ACC112 (cell line): ENCODE measurements around the gene AUP1.

ENCODE experiments used
- H2AFZ ChIP-seq: fragments of 200-600 bp; sonication (generic); one replicate; pipeline ENCODE4 v1.6.0; 2017; ENCODE audit warnings: antibody characterized with exemption, low read length; ENCODE audit not compliant: unreplicated experiment
- H3K27ac ChIP-seq: fragments of 200-600 bp; sonication (generic); 2 replicates; pipeline ENCODE4 v1.5.1; 2014; ENCODE audit warnings: low read depth, mild to moderate bottlenecking, antibody characterized with exemption, low read length, moderate library complexity
- H3K27me3 ChIP-seq: fragments of 200-600 bp; sonication (generic); 2 replicates; pipeline ENCODE4 v1.6.1; 2014; ENCODE audit warnings: mild to moderate bottlenecking, antibody characterized with exemption, low read length, moderate library complexity, mixed read lengths; ENCODE audit not compliant: insufficient read depth
- H3K36me3 ChIP-seq: fragments of 200-600 bp; sonication (generic); 2 replicates; pipeline ENCODE4 v1.6.1; 2016; ENCODE audit warnings: mild to moderate bottlenecking, antibody characterized with exemption, low read length, moderate library complexity, mixed read lengths; ENCODE audit not compliant: insufficient read depth
- H3K4me1 ChIP-seq: fragments of 200-600 bp; sonication (generic); one replicate; pipeline ENCODE4 v1.6.1; 2016; ENCODE audit warnings: low read length, mixed read lengths; ENCODE audit not compliant: insufficient read depth, unreplicated experiment, control insufficient read depth
- H3K4me3 ChIP-seq: fragments of 200-600 bp; sonication (generic); 2 replicates; pipeline ENCODE4 v1.5.1; 2014; ENCODE audit warnings: mild to moderate bottlenecking, low read depth, low read length
- H3K79me2 ChIP-seq: fragments of 200-600 bp; sonication (generic); one replicate; pipeline ENCODE4 v1.6.0; 2016; ENCODE audit warnings: low read length; ENCODE audit not compliant: control insufficient read depth, unreplicated experiment, insufficient read depth

The AUP1 gene

GRCh38 chr2:74502147-74502719 is 27.3 kb downstream of the AUP1 start:
- Histone ChIP-seq H3K36me3 (no peaks in the 10 kb centered on the region), H3K27me3 (no peaks in the 10 kb centered on the region), H3K4me1 (peaks cover 41% of the 10 kb centered on the region), H3K79me2 (peaks cover 32% of the 10 kb centered on the region), H2AFZ (peak overlapping the region; percentile 57), H3K27ac (no peak overlapping the region), H3K4me3 (peak overlapping the region; percentile 76)

GRCh38 chr2:74501335-74502071 is 28.0 kb downstream of the AUP1 start:
- H3K27me3 ChIP-seq = no peaks in the 10 kb centered on the region
- peak overlapping the region; percentile 76 for H3K4me3 ChIP-seq
- H3K79me2 ChIP-seq = peaks cover 32% of the 10 kb centered on the region
- no peaks in the 10 kb centered on the region for H3K36me3 ChIP-seq
- H3K4me1 ChIP-seq = peaks cover 36% of the 10 kb centered on the region
- H3K27ac ChIP-seq = no peak overlapping the region
- H2AFZ ChIP-seq = no peak overlapping the region

GRCh38 chr2:74500578-74500946 is 28.9 kb downstream of the AUP1 start:
- Histone ChIP-seq H3K27ac (no peak overlapping the region), H3K27me3 (no peaks in the 10 kb centered on the region), H3K79me2 (peaks cover 26% of the 10 kb centered on the region), H3K4me1 (peaks cover 31% of the 10 kb centered on the region), H3K36me3 (no peaks in the 10 kb centered on the region), H3K4me3 (no peak overlapping the region), H2AFZ (no peak overlapping the region)

GRCh38 chr2:74499940-74500577 is 29.4 kb downstream of the AUP1 start:
- H3K27me3 ChIP-seq = no peaks in the 10 kb centered on the region
- H3K79me2 ChIP-seq = peaks cover 21% of the 10 kb centered on the region
- peak overlapping the region; percentile 81 for H3K4me3 ChIP-seq
- peaks cover 26% of the 10 kb centered on the region for H3K4me1 ChIP-seq
- no peaks in the 10 kb centered on the region for H3K36me3 ChIP-seq
- H3K27ac ChIP-seq = no peak overlapping the region
- H2AFZ ChIP-seq = no peak overlapping the region

GRCh38 chr2:74499267-74499939 is 30.1 kb downstream of the AUP1 start, which contains the start of gene LBX2:
Gene LBX2 (minus strand): TSS chr2:74499603. CDS start chr2:74499537, 66 bp downstream.
- Histone ChIP-seq H3K27me3 (no peaks in the 10 kb centered on the region), H3K36me3 (no peaks in the 10 kb centered on the region), H3K79me2 (peaks cover 15% of the 10 kb centered on the region), H2AFZ (peak within 1 kb of the TSS; percentile 42), H3K27ac (no peak within 1 kb of the TSS), H3K4me3 (peak within 1 kb of the TSS; percentile 81), H3K4me1 (peaks cover 19% of the 10 kb centered on the region)

- peaks cover 8% of the 10 kb centered on the region for H3K79me2 ChIP-seq
- H3K36me3 ChIP-seq = no peaks in the 10 kb centered on the region
- peak overlapping the region; percentile 81 for H3K4me3 ChIP-seq
- H3K4me1 ChIP-seq = peaks cover 16% of the 10 kb centered on the region
- no peaks in the 10 kb centered on the region for H3K27me3 ChIP-seq
- peak overlapping the region; percentile 42 for H2AFZ ChIP-seq
- no peak overlapping the region for H3K27ac ChIP-seq
Observed at GRCh38 chr2:74498500-74499266, 30.8 kb downstream of the AUP1 start.

GRCh38 chr2:74497777-74498499 is 31.6 kb downstream of the AUP1 start:
- Histone ChIP-seq H3K4me1 (peaks cover 23% of the 10 kb centered on the region), H3K36me3 (no peaks in the 10 kb centered on the region), H3K79me2 (peaks cover 3% of the 10 kb centered on the region), H3K4me3 (peak overlapping the region; percentile 81), H3K27ac (no peak overlapping the region), H2AFZ (no peak overlapping the region), H3K27me3 (no peaks in the 10 kb centered on the region)

- Histone ChIP-seq H3K4me1 (peaks cover 22% of the 10 kb centered on the region), H2AFZ (no peak overlapping the region), H3K27ac (no peak overlapping the region), H3K36me3 (peaks cover 4% of the 10 kb centered on the region; the same call in 1 of the 2 replicates), H3K4me3 (no peak overlapping the region), H3K79me2 (peaks cover under 1% of the 10 kb centered on the region), H3K27me3 (no peaks in the 10 kb centered on the region)
Observed at GRCh38 chr2:74496997-74497776, 32.3 kb downstream of the AUP1 start.

- no peak overlapping the region for H3K4me3 ChIP-seq
- no peak overlapping the region for H2AFZ ChIP-seq
- no peaks in the 10 kb centered on the region for H3K79me2 ChIP-seq
- H3K27me3 ChIP-seq = no peaks in the 10 kb centered on the region
- peaks cover 14% of the 10 kb centered on the region; the same call in 1 of the 2 replicates for H3K36me3 ChIP-seq
- H3K27ac ChIP-seq = no peak overlapping the region
- peaks cover 17% of the 10 kb centered on the region for H3K4me1 ChIP-seq
Observed at GRCh38 chr2:74495440-74495839, 34.1 kb downstream of the AUP1 start.
